ENCODE data around the gene PALM.

PALM gene

GRCh38 chr19:755063-755462 lies 46.3 kb downstream of the PALM start:
- no peak for DNase-seq

GRCh38 chr19:756236-756635 lies 47.5 kb downstream of the PALM start:
- peak; percentile 35 to 40 for DNase-seq

GRCh38 chr19:756821-757688 lies 48.3 kb downstream of the PALM start:
- DNase-seq = no peak

GRCh38 chr19:757811-758668 lies 49.3 kb downstream of the PALM start:
- no peak for DNase-seq

GRCh38 chr19:763181-763580 lies 54.4 kb downstream of the PALM start:
- DNase-seq = no peak

GRCh38 chr19:763869-764268 lies 55.1 kb downstream of the PALM start:
- no peak for DNase-seq

GRCh38 chr19:764301-764700 lies 55.6 kb downstream of the PALM start:
- no peak for DNase-seq

DNA sequence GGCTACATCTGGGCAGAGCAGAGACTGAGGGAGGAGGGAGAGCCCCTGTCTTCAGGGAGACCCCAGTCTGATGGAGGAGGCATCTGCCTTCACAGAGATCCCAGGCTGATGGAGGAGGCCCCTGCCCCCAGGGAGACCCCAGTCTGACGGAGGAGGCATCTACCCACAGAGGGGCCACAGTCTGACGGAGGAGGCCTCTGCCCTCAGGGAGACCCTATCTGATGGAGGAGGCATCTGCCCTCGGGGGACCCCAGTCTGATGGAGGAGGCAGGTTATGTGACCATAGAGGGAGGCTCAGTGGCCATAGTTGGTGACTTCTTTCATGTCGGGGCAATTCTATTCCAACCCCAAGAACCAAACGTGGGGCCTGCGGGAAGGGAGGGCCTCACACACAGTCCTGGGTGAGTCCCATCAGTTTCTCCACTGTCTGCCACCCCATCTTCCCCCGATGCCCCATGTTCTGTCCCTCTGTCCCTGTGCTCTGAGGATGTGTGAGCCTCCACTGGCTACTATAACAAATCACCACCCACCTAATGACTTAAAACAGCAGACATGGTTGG lies 56.5 kb downstream of the PALM start:
- no peak for DNase-seq

DNA sequence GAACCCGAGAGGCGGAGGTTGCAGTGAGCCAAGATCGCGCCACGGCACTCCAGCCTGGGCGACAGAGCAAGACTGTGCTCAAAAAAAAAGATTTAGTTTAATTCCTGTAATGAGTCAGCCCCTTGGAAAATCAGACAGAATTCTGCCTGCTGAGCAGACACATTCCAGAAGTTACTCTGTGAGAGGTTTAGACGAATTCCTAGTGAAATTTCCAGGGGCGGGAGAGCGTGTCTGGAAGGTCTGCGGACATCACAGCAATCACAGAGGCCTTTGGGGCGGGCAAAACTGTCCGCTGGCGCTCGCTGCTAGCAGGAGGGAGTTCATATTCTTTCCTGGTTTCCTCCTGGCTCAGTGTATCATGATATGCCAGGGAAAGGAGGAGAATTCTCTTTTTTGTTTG lies 59.7 kb downstream of the PALM start:
- DNase-seq = no peak

GRCh38 chr19:769616-770015 lies 60.9 kb downstream of the PALM start:
- no peak for DNase-seq

DNA sequence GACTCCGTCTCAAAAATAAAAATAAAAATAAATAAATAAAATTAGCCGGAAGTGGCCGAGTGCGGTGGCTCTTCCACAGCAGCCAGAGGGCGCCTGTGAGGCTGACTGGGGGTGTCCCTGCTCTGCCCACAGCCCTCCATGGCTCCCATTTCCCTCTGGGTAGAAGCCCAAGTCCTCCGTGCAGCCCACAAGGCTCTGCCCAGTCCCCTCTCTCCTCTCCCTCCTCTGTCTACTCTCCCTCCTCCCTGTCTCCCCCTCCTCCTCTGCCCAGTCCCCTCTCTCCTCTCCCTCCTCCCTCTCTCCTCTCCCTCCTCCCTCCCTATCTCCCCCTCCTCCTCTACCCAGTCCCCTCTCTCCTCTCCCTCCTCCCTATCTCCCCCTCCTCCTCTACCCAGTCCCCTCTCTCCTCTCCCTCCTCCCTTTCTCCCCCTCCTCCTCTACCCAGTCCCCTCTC lies 62.6 kb downstream of the PALM start:
- peak; percentile 54 to 56 for DNase-seq

GRCh38 chr19:772063-772462 lies 63.3 kb downstream of the PALM start:
- no peak for DNase-seq

DNA sequence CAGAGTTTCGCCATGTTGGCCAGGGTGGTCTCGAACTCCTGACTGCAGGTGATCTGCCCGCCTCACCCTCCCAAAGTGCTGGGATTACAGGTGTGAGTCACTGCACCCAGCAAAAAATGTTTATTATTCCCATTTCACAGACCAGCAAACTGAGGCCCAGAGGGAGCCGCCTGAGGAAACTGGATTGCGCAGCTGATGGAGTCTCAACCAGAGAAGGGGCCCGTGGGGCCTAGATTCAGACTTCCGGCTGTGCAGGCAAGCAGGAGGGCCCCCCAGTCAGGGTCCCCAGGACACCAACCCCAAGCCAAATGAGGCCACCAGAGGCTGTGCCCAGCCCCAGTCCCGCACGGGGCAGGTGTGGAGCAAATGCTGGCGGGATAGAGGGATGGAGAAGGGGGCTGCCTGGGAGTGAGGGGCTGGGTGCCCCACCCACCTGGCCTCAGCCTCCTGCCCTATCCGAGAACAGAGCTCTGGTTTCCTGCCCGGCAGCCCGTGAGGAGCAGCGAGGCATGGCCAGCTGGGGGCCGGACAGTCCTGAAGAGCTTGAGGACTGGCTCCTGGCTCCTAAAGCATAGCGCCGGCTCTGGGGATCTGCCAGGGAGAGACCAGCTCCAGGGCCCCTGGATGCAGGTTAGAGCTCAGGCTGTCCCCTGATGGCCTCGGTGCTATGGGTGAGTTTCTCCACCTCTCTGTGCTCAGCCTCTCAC lies 64.1 kb downstream of the PALM start:
- no peak for DNase-seq

DNA sequence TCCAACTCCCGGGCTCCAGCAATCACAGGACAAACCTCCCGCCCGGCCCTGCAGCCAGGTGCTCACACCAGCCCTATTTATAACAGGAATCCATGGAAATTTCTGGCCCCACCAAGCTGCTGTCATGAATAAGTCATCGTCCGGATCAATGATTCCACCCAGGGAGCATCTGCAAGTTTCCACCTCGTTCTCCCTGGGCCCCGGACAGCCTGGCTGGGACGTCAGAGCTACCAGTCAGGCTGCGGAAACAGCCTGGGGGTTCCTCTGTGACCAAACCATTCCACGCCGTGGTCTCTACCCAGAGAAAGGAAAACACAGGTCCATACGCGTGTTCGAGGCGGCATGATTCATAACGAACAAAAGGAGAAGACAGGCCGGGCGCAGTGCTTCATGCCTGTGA lies 67.8 kb downstream of the PALM start:
- no peak for DNase-seq

GRCh38 chr19:778910-779653 lies 70.3 kb downstream of the PALM start:
- no peak for DNase-seq

- no peak for DNase-seq
Observed at GRCh38 chr19:780935-781334, 72.2 kb downstream of the PALM start.

GRCh38 chr19:781800-782184 lies 73.1 kb downstream of the PALM start:
- no peak for DNase-seq

DNA sequence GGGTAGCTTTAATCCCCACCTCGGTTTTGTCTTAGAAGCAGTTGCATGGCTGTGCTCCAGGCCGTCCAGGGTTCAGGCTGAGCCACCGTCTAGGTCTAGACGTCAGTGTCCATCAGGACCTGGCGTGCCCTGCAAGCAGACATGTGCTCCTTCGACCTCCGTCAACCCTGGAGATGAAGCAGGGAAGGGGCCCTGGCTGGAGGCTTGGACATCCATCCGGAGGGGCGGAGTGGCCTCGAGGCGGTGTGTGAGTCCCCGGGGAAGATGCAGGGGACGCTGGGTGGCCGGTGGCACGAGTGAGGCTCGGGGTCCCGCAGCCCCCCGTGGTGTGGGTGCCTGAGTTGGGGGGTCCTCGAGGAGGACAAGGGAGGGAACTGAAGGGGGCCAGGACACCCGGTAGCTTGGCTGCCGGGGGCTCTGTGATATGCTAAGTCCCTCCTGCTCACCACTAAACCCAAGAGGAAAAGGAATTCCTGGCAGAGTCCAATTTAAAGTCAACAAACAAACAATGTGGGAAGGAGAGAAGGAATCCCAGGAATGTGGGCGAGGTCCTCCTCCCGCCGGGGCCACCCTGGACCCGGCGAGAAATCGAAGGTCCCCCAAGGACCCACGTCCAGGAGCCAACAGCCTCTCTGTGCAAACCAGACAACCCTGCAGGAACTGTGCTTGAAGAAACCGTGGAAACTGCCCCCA lies 73.6 kb downstream of the PALM start:
- DNase-seq = no peak

- no peak for DNase-seq
Observed at GRCh38 chr19:782878-783668, 74.3 kb downstream of the PALM start.

DNA sequence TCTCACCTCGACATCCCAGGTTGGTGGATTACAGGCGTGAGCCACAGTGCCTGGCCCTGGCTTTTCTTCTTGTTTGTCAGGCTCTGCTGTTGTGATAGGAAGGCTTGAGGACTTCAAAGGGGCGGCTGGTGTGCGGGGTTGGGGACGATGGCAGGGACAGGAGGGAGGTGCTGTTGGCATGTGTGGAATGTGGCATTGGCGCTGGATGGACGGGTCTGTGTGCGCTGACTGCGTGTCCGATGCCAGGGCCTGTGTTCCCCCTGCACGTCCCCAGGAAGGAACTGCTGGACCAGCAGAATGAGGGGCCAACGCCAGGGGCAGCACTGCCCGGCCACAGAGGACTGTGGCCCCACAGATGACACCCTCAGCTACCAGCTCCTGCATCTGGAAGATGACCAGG lies 75.8 kb downstream of the PALM start:
- no peak for DNase-seq

DNA sequence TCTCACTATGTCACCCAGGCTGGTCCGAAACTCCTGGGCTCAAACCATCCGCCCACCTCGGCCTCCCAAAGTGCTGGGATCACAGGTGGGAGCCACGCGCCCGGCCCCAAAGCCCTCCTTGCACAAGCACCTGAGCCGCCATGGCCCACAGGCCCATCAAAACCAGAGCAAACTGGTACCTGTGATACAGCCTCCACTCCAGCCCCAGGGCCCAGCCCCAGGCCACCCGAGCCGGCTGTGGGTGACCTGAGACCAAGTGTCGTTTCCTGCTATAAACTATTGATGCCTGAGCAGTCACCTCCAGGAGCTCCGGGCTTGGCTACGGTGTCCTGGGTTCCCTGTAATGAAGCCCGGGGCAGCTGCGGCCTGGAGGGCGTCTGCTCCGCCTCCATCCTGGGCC lies 78.8 kb downstream of the PALM start:
- no peak for DNase-seq

All from inflammatory macrophage treated with lipopolysaccharide for 1 hour (primary cell).